ENCODE results near the gene CDK5RAP1. TPM values are rescaled to one million over a fixed set of nuclear protein-coding genes. Genes with fewer than 3 reads are reported as not detected.
A peak's percentile ranks its signal among the peaks of the same experiment; 100 is the strongest.
"Not testable (repeated sequence)": the region's sequence is repeated elsewhere in the genome, so short reads cannot be mapped to it uniquely, and the experiment has no call there.

Gene CDK5RAP1
- total and polyA plus RNA-seq, 12 donors: 16.9 to 42.6 (median 23.3) TPM

GRCh38 chr20:33442136-33443005 lies 41.1 kb upstream of the CDK5RAP1 start:
- ATAC-seq (peak in 3 of 8 donors; percentile 1 to 18 (median 7)), DNase-seq (no peak)
- Histone ChIP-seq H3K27ac (peak overlapping the region; percentile 78 to 93 (median 88)), H3K9me3 (no peaks in the 10 kb centered on the region), H3K27me3 (peaks cover 0 to 5% (median 0%) of the 10 kb centered on the region in 7 donors), H3K36me3 (peaks cover 0 to 6% (median 0%) of the 10 kb centered on the region in 9 donors), H3K4me1 (peaks cover 0 to 65% (median 26%) of the 10 kb centered on the region in 9 donors), H3K4me3 (peak overlapping the region; percentile 37 to 81 (median 70))
- 41 to 53% methylated on average over 9 of the region's 9 CpGs for WGBS, 2 donors
- TF ChIP-seq, protein P1, sequence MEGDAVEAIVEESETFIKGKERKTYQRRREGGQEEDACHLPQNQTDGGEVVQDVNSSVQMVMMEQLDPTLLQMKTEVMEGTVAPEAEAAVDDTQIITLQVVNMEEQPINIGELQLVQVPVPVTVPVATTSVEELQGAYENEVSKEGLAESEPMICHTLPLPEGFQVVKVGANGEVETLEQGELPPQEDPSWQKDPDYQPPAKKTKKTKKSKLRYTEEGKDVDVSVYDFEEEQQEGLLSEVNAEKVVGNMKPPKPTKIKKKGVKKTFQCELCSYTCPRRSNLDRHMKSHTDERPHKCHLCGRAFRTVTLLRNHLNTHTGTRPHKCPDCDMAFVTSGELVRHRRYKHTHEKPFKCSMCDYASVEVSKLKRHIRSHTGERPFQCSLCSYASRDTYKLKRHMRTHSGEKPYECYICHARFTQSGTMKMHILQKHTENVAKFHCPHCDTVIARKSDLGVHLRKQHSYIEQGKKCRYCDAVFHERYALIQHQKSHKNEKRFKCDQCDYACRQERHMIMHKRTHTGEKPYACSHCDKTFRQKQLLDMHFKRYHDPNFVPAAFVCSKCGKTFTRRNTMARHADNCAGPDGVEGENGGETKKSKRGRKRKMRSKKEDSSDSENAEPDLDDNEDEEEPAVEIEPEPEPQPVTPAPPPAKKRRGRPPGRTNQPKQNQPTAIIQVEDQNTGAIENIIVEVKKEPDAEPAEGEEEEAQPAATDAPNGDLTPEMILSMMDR (IDR thresholded peaks at IDR 0.05): no peak
- intact Hi-C loops (cut with DNase I): loop anchor here in 3 of 10 donors (1.0 to 5.0 kb wide), 4 partner anchors 19 to 40 kb away; partner anchors contain the start of gene CDK5RAP1 (in 1 of the 3)

- TF ChIP-seq, protein P1 (IDR thresholded peaks at IDR 0.05): no peak
- WGBS, 2 donors: 35 to 54% methylated on average over 7 of the region's 7 CpGs
- Histone ChIP-seq H3K27me3 (peaks cover 0 to 5% (median 0%) of the 10 kb centered on the region in 7 donors), H3K9me3 (no peaks in the 10 kb centered on the region), H3K27ac (peak overlapping the region; percentile 30 to 93 (median 86)), H3K36me3 (peaks cover 0 to 6% (median 0%) of the 10 kb centered on the region in 9 donors), H3K4me3 (peak overlapping the region in 6 of 10 donors; percentile 55 to 80 (median 70)), H3K4me1 (peaks cover 0 to 76% (median 28%) of the 10 kb centered on the region in 9 donors)
- DNase-seq (peak in 1 of 2 donors; percentile 28), ATAC-seq (peak in 4 of 8 donors; percentile 5 to 25 (median 21))
- intact Hi-C loops (cut with DNase I): loop anchor here in 1 of 10 donors (5.0 kb wide), 1 partner anchor 39 kb away; the partner anchor contains the start of gene CDK5RAP1
These were observed 40.0 kb upstream of the CDK5RAP1 start for GRCh38 chr20:33441142-33441955.

DNA sequence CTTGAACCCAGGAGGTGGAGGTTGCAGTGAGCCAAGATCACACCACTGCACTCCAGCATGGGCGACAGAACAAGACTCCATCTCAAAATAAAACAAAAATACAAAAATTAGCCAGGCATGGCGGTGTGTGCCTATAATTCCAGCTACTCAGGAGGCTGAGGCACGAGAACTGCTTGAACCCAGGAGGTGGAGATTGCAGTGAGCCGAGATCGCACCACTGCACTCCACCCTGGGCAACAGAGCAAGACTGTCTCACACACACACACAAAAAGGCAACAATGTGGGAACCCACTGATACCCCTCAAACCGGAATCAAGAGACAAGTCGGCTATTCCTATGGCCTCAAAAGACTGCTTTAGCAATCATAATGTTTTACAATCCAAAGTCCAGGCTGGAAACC lies 39.2 kb upstream of the CDK5RAP1 start:
- peak overlapping the region in 4 of 10 donors; percentile 5 to 21 (median 10) for H3K4me3 ChIP-seq
- DNase-seq, H3K27me3 ChIP-seq, ATAC-seq, H3K9me3 ChIP-seq: not testable (repeated sequence)
- peaks cover 0 to 83% (median 30%) of the 10 kb centered on the region in 9 donors for H3K4me1 ChIP-seq
- peaks cover 0 to 13% (median 0%) of the 10 kb centered on the region in 9 donors for H3K36me3 ChIP-seq
- intact Hi-C loops (cut with DNase I): loop anchor here in 1 of 10 donors (5.0 kb wide), 1 partner anchor 38 kb away; the partner anchor contains the start of gene CDK5RAP1
- 59 to 79% methylated on average over 7 of the region's 7 CpGs for WGBS, 2 donors
- peak overlapping the region in 9 of 10 donors; percentile 30 to 93 (median 86) for H3K27ac ChIP-seq

DNA sequence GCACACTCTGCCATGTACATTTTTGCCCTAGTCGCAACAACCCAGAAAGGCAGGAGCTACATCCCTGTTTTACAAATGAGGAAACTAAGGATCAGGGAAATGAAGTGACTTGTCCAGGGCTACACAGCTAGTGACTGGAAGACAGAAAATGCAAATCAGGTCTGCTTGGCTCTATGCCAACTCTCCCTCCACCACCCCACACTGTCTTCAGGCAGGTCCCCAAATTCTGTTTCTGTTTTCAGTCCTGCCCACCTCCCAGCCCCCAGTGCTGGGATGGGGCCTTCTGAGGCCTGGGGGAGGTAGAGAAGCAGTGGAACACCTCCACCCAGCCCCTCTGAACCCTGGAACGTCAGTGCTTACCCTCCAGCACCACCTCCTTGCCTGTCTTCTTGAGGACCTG lies 37.2 kb upstream of the CDK5RAP1 start:
- Histone ChIP-seq H3K36me3 (peaks cover 0 to 18% (median 0%) of the 10 kb centered on the region in 9 donors), H3K4me3 (no peak overlapping the region), H3K27ac (peak overlapping the region in 8 of 10 donors; percentile 44 to 93 (median 86)), H3K27me3 (peaks cover 0 to 5% (median 0%) of the 10 kb centered on the region in 7 donors), H3K4me1 (peaks cover 0 to 93% (median 40%) of the 10 kb centered on the region in 9 donors), H3K9me3 (no peaks in the 10 kb centered on the region)
- 66 to 74% methylated on average over 2 of the region's 2 CpGs for WGBS, 2 donors
- no peak for ATAC-seq
- TF ChIP-seq, protein P1 (IDR thresholded peaks at IDR 0.05): no peak
- intact Hi-C loops (cut with DNase I): no loop called here
- DNase-seq: no peak

Measured in heart right ventricle (tissue), 16 donors.